Measurements from ENCODE around the gene TBL1Y.

- TF ChIP-seq CTCF (IDR thresholded peaks at IDR 0.05) = no peak
- no peak for TF ChIP-seq EP300 (IDR thresholded peaks at IDR 0.05)
Measured at GRCh38 chrY:6999905-7000304, 89.4 kb downstream of the TBL1Y start.

Data from stomach (tissue), 4 donors.